Stimulated activated CD8-positive, alpha-beta memory T cell treated with anti-CD3 and anti-CD28 coated beads, Interleukin-12 subunit alpha, Interleukin-12 subunit beta, amount 100 ng/mL, for 24 hours (primary cell): ENCODE measurements around the gene FRMD4A.
"Not testable (repeated sequence)": the region's sequence is repeated elsewhere in the genome, so short reads cannot be mapped to it uniquely, and the experiment has no call there.

ENCODE experiments used
- DNase-seq: peaks from one replicate; pipeline ENCODE4 v3.0.0-alpha.2; 2020; ENCODE audit errors: extremely low read depth

FRMD4A gene

DNA sequence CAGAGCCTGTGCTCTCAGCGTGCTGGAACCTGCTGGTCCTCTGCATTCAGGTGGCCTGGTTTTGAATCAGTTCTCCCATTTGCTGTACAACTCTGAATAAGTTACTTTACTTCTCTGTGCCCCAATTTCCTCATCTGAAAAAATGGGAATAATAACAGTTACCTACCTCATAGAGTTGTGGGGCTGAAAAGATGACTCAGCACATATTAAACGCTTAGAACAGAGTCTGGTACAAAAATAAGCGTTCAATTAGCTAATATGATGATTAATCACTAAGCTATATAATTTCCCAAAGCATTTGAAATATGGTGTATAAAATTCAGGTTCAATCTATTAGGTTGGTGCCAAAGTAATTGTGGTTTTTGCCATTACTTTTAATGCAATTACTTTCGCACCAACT is 484.8 kb downstream of the FRMD4A start:
- no peak for DNase-seq

DNA sequence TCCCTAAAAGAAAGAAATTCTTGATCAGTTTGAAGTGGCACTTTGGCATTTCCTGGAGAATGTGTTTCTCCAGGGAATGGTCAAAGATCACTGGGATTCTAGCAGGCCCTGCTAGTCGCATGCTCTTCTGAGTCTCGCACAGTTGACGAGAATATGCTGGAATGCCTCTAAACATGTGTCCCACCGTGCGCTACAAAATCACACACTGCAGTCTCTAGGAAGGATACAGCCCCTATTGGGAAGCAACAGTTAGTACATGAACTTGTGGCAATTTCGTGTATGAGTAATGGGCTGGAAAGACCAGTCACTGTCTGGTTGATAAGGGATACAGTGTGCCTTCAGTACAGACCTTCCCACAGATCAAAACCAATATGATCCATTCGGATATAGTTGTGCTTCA is 486.1 kb downstream of the FRMD4A start:
- DNase-seq, result no peak

DNA sequence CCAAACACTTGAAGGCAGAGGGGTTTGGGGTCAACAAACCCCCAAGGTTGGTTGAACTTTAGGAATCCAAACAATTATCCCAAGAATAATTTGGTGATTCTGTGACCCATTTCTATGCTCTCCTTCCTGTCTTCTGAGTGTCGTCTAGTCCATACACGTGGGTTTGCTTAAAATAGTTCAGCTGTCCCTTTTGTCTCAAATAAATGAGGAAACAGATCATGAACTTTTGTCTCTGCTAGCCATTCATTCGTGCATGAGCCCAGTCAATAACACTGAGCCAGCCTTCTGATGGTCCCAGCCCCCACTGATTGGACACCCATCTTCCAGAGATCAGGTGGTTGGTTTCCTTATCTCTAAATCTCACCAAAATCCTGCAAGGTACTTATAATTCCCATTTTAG is 488.6 kb downstream of the FRMD4A start:
- DNase-seq, result no peak

GRCh38 chr10:13840036-13840435 is 490.7 kb downstream of the FRMD4A start:
- DNase-seq, result no peak

GRCh38 chr10:13839430-13839990 is 491.2 kb downstream of the FRMD4A start:
- DNase-seq, result no peak

GRCh38 chr10:13839030-13839429 is 491.7 kb downstream of the FRMD4A start:
- DNase-seq, result no peak

DNA sequence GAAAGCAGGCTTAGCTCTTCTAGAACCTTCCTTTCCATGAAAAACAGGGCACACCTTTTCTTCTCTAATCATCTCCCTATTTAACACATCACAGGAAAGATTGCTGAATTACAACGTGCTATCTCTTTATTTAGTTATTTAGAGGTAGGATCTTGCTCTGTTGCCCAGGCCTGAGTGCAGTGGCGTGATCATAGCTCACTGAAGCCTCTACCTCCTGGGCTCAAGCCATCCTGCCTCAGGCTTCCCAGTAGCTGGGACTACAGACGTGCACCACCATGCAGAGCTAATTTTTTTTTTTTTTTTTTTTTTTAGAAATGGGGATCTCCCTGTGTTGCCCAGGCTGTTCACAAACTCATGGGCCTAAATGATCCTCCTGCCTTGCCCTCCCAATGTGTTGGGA is 492.8 kb downstream of the FRMD4A start:
- DNase-seq, result no peak

- no peak for DNase-seq
Observed at GRCh38 chr10:13834581-13835286, 496.0 kb downstream of the FRMD4A start.

DNA sequence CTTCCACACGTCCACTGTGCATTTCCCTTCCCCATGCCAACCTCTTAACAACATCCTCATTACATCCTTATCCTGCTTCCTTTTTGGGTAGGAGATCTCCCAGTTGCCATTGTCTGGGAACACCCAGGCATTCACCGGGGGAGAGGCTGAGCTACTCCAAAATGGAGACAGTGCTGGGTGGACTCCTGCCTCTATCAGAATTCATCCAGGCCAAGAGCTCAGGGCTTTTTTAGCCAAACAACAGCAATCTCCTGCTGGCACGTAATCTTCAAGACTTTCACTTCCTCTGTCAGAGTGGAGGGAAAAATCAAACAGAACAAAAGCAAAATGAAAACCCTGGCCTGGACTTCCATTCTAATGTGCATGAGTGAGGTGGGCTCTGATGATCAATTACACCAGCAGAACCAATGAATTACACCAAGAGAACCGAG is 499.0 kb downstream of the FRMD4A start:
- no peak for DNase-seq

- DNase-seq, result no peak
Observed at GRCh38 chr10:13830385-13830784, 500.3 kb downstream of the FRMD4A start.

GRCh38 chr10:13829790-13830189 is 500.9 kb downstream of the FRMD4A start:
- no peak for DNase-seq

GRCh38 chr10:13828284-13828683 is 502.4 kb downstream of the FRMD4A start:
- DNase-seq, result not testable (repeated sequence)

DNA sequence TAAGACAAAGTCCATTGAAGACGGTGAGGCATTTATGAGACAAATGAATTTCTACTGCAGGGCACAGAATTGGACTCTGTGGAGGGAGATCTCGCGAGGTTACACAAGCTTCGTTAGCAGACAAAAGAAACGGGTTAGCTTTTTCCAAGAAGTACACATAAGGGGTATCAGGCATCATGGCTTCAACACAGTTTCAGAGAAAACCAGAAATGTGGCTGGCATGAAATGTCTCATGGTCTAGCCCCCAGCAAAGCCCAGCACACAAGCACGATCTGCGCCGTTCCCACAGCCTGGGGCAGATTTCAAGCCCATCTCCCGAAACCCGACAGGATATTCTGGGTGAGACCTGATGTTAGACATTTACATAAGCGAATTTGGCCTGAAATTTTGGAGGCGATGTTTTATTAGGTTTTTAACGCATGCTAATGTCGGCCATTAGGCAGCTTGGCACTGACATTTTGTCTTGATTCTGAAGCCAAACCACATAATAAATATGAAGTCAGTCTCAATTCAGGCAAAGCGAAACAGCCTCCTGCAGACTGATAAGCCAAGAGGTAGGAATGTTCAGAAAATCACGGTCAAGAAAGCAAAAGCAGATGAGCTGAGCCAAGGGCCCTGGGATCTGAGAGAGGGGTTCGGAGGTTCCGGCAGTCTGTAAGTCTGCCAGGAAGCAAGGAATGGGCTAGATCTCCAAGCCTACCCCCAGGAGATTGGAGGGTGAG is 503.5 kb downstream of the FRMD4A start:
- DNase-seq, result no peak

DNA sequence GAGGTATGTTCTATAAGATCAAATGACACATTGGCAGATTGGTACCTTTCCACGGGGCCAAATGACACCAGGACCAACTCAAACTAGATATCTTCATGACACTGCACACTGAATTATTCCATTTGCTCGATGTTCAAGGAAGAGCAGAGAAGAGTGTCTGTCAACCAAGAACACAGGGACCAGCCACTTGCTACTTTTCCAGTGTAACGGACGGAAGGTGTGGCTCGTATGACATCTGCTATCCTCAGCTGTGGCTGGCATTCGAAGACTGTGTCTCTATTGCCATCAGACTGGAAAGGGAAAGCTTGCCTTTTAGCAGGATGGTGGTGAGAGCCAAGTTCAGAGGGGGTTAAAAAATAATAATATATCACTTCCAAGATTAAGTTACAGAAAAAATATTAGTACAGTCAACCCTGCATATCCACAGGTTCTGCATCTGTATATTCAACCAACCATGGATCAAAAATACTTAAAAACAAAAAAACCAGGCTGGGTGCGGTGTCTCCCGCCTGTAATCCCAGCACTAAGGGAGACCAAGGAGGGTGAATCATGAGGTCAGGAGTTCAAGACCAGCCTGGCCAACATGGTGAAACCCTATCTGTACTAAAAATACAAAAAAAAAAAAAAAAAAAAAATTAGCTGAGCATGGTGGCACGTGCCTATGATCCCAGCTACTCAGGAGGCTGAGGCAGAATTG is 506.9 kb downstream of the FRMD4A start:
- DNase-seq, result no peak

DNA sequence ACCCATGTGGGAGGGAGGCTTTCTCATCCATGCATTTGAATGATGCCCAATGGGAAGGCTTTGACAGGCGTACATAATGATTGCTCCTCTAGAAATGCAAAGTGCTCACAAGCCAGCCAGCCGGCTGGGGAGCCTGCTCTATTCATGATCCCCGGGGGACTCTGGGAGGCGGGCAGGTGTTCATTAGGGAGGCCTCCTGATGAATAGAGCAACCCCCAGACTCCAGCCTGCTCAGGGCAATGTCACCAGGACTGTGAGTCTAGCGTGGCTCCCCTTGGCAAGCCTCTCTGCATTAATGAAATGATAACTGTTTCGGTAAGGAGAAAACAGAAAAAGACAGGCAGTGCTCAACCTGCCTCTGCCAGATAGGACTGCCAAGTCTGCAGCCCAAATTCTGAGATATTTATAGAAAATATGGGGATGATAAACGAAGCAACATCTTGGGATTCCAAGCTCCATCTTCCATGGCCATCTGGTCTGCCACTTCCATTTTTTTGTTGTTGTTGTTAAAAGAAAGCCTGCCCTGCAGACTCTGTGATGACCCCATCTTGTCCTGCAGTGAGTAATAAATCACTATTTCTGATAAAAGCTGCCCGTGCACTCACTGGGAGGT is 507.5 kb downstream of the FRMD4A start:
- no peak for DNase-seq

DNA sequence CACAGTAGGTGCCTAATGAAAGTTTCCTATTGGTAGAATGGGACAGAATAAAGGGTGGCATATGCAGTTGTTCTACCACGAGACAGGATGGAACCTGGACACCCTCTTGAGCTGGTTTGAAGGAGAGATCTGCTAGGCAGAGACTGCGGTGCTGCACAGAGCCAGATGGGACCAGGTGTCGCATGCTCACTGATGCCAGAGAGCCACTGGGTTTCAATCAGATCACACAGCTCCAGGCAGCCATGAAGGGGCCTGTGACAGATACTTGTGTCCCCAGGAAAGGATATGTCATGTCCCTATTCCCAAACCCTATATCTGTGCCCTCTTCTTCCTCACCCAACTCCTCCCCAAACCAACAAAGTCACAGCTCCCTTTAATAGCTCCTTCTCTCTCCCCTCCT is 508.2 kb downstream of the FRMD4A start:
- no peak for DNase-seq

DNA sequence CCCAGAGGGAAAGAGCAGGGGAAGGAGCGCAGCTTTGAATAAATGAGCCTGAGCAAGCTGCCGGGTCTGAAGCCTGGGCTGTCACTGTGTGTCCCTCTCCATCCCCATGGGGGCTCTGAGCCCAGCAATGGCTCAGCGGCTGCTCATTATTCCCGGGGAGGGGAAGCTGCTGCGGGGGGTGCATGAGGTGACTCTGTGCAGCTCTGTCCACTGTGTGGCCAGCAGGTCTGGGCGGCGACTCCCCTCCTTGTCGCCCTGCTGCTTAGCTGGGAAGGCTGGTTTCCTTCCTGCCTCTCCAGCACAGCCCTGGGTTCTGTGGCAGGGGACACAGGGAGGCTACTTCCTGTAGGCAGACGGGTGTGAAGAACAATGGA is 509.8 kb downstream of the FRMD4A start:
- DNase-seq, result no peak

DNA sequence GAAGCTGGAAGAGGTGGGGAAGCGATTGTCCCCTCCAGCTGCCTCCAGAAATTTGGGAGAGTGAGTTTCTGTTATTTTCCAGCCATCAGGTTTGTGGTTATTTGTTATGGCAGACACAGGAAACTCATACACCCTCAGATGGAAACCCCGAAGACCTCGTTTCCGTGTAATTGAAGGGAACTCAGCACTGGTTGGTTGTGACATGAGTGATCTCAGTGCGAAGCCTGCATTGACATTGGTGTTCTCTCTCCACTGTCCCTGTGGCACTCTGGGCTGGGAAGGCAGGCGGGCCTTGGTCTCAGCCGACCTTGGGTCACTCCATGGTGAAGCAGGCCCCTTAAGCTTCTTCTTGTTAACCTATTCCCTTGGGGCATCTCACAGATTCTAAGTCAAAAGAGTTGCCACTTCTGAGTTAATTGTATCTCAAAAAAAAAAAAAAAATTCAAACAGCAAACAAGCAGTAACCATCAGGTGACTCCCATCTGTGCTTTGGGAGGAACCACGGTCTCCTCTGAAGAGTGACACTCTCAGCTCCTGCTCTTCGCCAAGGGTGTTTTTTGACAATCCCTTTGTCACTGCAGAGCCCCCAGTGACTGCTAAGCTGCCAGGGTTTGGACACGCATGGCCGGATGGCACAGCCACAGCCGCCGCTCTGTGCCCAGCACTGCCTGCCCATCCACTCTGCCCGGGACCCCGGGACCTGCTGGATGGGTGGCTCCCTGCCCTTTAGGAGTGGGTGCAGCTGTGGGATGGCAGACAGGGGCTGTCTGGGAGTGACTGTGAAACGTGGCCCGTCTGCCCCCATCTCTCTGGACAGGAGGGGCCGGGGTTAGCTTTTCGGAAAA is 510.4 kb downstream of the FRMD4A start:
- DNase-seq, result no peak

DNA sequence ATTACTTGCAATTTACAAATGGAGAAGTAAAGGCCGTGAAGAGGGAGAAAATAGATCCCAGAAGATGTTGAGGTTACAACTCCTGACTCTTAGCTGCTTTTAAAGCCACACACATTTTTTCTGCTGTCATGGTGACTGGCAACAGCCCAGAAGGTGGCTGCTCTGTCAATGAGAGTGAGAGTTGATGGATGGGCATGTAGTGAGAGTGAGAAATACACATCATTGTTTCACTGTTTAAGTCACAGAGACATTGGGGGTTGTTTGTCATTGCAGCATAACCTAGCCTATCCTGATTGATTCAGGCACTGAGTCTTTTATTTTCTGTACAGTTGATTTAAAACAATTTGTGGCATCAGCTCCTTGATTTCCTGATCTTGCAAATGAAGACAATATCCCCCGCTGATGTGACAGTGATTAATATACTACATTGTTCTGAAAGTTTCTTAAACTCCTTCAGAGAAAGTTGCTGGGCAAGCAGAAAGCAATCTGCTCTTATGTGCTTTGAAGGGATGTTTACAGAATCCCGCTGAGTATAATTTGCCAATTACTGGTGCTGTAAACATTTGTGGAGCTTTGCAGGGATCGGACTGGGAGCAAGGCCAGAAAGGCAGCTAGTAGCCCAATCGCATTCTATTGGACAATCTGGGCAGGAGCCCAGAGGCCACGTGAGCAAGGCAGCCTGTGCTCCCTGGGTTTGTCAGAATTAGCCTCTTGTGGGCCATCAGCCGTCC is 514.4 kb downstream of the FRMD4A start:
- no peak for DNase-seq

DNA sequence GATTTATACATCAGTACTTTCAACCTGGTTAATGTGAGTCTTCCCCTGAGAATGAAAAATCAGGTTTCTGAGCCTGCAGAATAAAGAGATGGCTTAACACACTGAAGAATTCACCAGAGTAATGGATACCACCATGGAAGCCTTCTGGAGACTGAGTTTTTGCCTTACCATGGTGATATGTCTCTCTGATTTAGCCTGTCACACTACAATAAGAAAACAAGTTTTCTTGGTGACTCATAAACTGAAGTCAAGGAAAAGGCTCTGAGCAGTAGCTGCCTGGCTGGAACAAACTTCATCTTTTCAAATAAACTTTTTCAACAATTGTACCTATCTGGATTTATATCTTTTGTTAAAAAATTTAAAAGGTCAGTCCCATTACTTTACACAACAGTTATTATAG is 515.0 kb downstream of the FRMD4A start:
- DNase-seq, result no peak

- DNase-seq, result no peak
Observed at GRCh38 chr10:13813550-13813949, 517.2 kb downstream of the FRMD4A start.
